ENCODE data around the gene GPR12.

GPR12 gene

DNA sequence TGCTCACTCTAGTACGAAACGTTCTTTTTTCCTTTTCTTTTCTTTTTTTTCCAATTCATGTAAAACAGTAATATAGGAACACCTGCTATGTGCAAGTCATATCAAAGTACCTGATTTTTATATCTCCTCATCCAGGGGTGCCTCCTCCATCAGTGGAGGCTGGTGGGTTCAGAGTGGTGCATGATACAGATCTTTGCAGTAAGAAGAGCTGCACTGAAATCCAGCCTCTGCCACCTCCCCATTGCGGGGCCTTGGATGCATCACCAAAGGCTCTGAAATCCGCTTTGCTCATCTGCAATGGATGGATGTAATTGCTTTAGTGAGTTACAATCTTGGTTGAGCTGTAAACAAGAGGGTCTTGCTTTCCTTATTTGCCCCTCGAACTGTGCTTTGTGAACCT, 38.3 kb downstream of the GPR12 start:
- DNase-seq, result no peak
- no peak overlapping the region for H3K27ac ChIP-seq
- no peaks in the 10 kb centered on the region for H3K27me3 ChIP-seq
- no peak overlapping the region for H3K4me3 ChIP-seq
- H3K4me1 ChIP-seq, result peaks cover 0 to 13% (median under 1%) of the 10 kb centered on the region in 4 donors
- no peaks in the 10 kb centered on the region for H3K9me3 ChIP-seq
- intact Hi-C loops (cut with DNase I; ENCODE audit: low total_unique reads), result no loop called here
- H3K36me3 ChIP-seq, result no peaks in the 10 kb centered on the region
- TF ChIP-seq, protein P1, sequence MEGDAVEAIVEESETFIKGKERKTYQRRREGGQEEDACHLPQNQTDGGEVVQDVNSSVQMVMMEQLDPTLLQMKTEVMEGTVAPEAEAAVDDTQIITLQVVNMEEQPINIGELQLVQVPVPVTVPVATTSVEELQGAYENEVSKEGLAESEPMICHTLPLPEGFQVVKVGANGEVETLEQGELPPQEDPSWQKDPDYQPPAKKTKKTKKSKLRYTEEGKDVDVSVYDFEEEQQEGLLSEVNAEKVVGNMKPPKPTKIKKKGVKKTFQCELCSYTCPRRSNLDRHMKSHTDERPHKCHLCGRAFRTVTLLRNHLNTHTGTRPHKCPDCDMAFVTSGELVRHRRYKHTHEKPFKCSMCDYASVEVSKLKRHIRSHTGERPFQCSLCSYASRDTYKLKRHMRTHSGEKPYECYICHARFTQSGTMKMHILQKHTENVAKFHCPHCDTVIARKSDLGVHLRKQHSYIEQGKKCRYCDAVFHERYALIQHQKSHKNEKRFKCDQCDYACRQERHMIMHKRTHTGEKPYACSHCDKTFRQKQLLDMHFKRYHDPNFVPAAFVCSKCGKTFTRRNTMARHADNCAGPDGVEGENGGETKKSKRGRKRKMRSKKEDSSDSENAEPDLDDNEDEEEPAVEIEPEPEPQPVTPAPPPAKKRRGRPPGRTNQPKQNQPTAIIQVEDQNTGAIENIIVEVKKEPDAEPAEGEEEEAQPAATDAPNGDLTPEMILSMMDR (IDR thresholded peaks at IDR 0.05), result no peak

DNA sequence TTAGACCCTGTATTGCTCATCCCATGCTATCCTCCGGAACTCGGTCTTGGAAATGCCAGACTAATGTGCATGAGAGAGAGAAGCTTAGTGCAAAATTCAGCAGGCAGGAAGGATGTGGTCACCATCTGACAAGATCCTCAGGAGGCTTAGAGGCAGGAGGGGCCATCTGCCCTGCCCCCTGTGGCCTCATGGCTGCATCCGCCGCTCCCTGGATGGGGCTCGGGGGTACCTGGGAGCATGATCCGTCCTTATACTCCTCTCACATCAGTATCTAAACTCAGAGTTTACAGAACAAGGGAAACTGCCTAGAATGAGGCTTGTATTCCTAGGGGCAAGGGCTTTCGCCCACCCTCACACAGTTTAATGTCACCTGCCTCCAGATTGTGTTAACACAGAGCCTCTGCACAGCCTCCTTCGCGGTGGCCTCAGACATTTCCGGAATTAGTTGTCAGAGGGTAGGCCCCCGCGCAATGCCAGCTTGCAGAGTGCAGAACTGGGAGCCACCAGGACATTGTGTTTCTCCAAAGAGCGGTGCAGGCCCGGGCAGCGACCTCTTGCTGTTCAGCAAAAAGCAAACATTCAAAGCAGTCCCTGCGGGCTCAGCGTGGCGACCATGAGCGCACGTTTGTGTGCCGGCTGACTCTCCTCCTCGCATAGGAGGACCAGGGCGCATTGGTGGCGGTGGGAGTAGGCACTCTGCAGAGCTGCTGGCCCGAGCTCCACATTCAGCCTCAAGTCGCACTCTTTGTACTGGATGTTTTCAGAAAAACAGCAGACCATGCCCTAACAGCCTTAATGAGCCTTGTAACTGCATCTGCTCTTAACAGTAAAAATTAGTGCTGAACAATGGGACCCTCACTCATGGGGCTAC, 39.1 kb downstream of the GPR12 start:
- no peak overlapping the region for H3K27ac ChIP-seq
- TF ChIP-seq, protein P1 (IDR thresholded peaks at IDR 0.05), result no peak
- H3K4me3 ChIP-seq, result no peak overlapping the region
- no peaks in the 10 kb centered on the region for H3K9me3 ChIP-seq
- intact Hi-C loops (cut with DNase I; ENCODE audit: low total_unique reads), result no loop called here
- H3K27me3 ChIP-seq, result peaks cover 0 to 2% of the 10 kb centered on the region in 2 donors
- H3K4me1 ChIP-seq, result peaks cover 0 to 5% (median 0%) of the 10 kb centered on the region in 4 donors
- DNase-seq, result no peak
- no peaks in the 10 kb centered on the region for H3K36me3 ChIP-seq

DNA sequence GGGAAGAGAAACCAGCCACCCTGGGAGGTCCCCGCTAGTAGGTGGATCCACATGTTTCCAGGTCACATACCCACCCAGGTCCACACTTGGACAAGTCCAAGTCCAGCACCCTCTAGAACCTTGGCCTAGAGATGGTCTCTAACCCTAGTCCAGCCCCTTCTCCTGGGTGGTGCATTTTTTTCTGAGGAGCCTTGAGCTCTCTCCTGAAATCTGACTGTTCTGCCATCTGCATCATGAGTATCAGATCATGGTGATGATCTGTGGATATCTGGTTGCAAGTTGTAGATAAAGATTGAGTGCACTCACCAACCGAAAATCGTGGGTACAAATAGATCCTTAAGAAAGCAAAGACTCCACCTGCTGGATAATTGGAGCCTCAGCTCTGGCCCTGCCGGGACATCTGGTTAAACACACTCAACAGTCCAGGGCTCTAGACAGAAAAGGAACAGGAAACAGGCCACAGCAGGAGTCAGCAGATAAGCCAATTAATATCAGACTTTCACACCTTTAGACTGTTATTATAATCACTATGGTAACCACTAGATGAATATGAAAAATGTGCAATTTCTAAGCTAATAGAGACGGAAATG, 41.1 kb downstream of the GPR12 start:
- Histone ChIP-seq H3K4me1 (no peaks in the 10 kb centered on the region), H3K9me3 (no peaks in the 10 kb centered on the region), H3K36me3 (no peaks in the 10 kb centered on the region), H3K27me3 (peaks cover 0 to 2% of the 10 kb centered on the region in 2 donors), H3K4me3 (no peak overlapping the region), H3K27ac (no peak overlapping the region)
- no peak for DNase-seq
- TF ChIP-seq, protein P1 (IDR thresholded peaks at IDR 0.05), result no peak
- intact Hi-C loops (cut with DNase I; ENCODE audit: low total_unique reads), result no loop called here

- no peaks in the 10 kb centered on the region for H3K4me1 ChIP-seq
- H3K4me3 ChIP-seq, result no peak overlapping the region
- DNase-seq, result no peak
- H3K9me3 ChIP-seq, result no peaks in the 10 kb centered on the region
- TF ChIP-seq, protein P1 (IDR thresholded peaks at IDR 0.05), result no peak
- no peak overlapping the region for H3K27ac ChIP-seq
- peaks cover 0 to 2% of the 10 kb centered on the region in 2 donors for H3K27me3 ChIP-seq
- intact Hi-C loops (cut with DNase I; ENCODE audit: low total_unique reads), result no loop called here
- H3K36me3 ChIP-seq, result no peaks in the 10 kb centered on the region
Measured at GRCh38 chr13:26718872-26719271, 41.7 kb downstream of the GPR12 start.

DNA sequence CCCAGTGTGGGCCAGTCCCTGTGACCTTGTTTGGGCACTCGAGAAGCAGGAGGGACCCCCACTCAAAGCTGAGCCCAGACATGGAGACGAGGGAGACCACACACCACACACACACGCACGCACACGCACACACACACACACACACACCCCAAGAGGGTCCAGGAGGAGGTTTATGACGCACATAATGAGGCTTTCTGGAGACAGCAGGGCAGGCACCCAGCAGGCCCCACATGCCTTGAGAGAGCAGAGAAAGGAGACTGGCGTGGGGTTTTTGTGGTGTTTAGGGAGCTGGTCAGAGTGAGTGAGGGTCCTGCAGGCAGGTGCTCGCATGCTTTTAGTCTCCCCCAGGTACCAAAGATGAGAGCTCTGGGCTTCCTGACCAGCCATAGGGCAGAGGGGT, 42.4 kb downstream of the GPR12 start:
- TF ChIP-seq, protein P1 (IDR thresholded peaks at IDR 0.05), result no peak
- no peaks in the 10 kb centered on the region for H3K36me3 ChIP-seq
- H3K27ac ChIP-seq, result no peak overlapping the region
- H3K4me1 ChIP-seq, result no peaks in the 10 kb centered on the region
- DNase-seq, result no peak
- no peak overlapping the region for H3K4me3 ChIP-seq
- H3K9me3 ChIP-seq, result no peaks in the 10 kb centered on the region
- intact Hi-C loops (cut with DNase I; ENCODE audit: low total_unique reads), result no loop called here
- H3K27me3 ChIP-seq, result peaks cover 0 to 2% of the 10 kb centered on the region in 2 donors

Data from tibial artery (tissue), 4 donors.